GM12892 (cell line): Measurements from ENCODE around the gene ZNF160.

Experiments
- POLR2A ChIP-seq: IDR thresholded peaks from 2 replicates; pipeline ENCODE4 v1.6.1; 2011; ENCODE audit warnings: low read depth, low read length, control low read depth
- POLR2AphosphoS5 ChIP-seq: IDR thresholded peaks from 2 replicates; pipeline ENCODE4 v1.6.1; 2011; ENCODE audit warnings: low read depth, low read length, control low read depth

- TF ChIP-seq POLR2AphosphoS5 (no peak), POLR2A (no peak)
These were observed 9.1 kb upstream of the ZNF160 start for GRCh38 chr19:53112286-53112685.
